Activated CD8-positive, alpha-beta T cell treated with anti-CD3 and anti-CD28 coated beads for 36 hours (primary cell): ENCODE measurements around the gene SOX18. TPM values are rescaled to one million over a fixed set of nuclear protein-coding genes. Genes with fewer than 3 reads are reported as not detected.

Source experiments
- ATAC-seq: fragments of 200-7000 bp; cut with Tn5 transposase; one replicate; pipeline ENCODE4 v1.10.0; 2021; ENCODE audit warnings: mild to moderate bottlenecking, moderate library complexity
- CTCF ChIA-PET: fragments of 350-600 bp; sonication (Branson Sonifier 250); formaldehyde crosslinking; loops from one replicate; lab custom pipeline; 2021; ENCODE audit warnings: antibody characterized with exemption; lab: Charles Lee
- POLR2A ChIA-PET: fragments of 350-600 bp; sonication (Branson Sonifier 250); formaldehyde crosslinking; loops from one replicate; lab custom pipeline; 2021; ENCODE audit warnings: antibody characterized with exemption; lab: Charles Lee
- DNase-seq: peaks from one replicate; pipeline ENCODE4 v3.0.0-alpha.2; 2020
- H3K27ac Mint-ChIP-seq: one replicate; pipeline ENCODE4 v1.8.0; 2021; ENCODE audit warnings: mild to moderate bottlenecking, mixed read lengths
- H3K27me3 Mint-ChIP-seq: one replicate; pipeline ENCODE4 v1.8.0; 2021; ENCODE audit warnings: mixed read lengths
- H3K36me3 Mint-ChIP-seq: one replicate; pipeline ENCODE4 v1.8.0; 2021; ENCODE audit warnings: low read depth, mixed read lengths
- H3K4me1 Mint-ChIP-seq: one replicate; pipeline ENCODE4 v1.8.0; 2021; ENCODE audit warnings: low read depth, mixed read lengths
- H3K4me3 Mint-ChIP-seq: one replicate; pipeline ENCODE4 v1.8.0; 2021; ENCODE audit warnings: mild to moderate bottlenecking, moderate library complexity, mixed read lengths
- H3K9me3 Mint-ChIP-seq: one replicate; pipeline ENCODE4 v1.8.0; 2021; ENCODE audit warnings: mixed read lengths
- CTCF ChIP-seq: fragments of 200-600 bp; IDR thresholded peaks from one replicate; pipeline ENCODE4 v1.8.0; 2022; ENCODE audit warnings: antibody characterized with exemption, mild to moderate bottlenecking
- intact Hi-C: fragments of 100-400 bp; cut with micrococcal nuclease; formaldehyde crosslinking; loops from one replicate; pipeline ENCODE4 v1.10.0; 2022
- total RNA-seq, 2 experiments: library from RNA; stranded (reverse); gene quantifications; one replicate each; pipeline ENCODE4 v1.2.3, GENCODE V29; 2021

The SOX18 gene
- total RNA-seq, 2 experiments from 2014 or later: not detected

- TF ChIP-seq CTCF: no peak
- DNase-seq (peak; percentile 13), ATAC-seq (peak; percentile 13)
- H3K36me3 Mint-ChIP-seq: peaks cover 74% of the 10 kb centered on the region
- CTCF ChIA-PET: interaction anchor here (1.3 to 1.7 kb wide), 2 partner anchors 28 to 30 kb away, joined by 4 read pairs; no protein-coding TSS in a partner anchor
- H3K9me3 Mint-ChIP-seq: peaks cover 16% of the 10 kb centered on the region
- peaks cover 27% of the 10 kb centered on the region for H3K4me1 Mint-ChIP-seq
- POLR2A ChIA-PET: no interaction called here
- intact Hi-C loops: no loop called here
- no peak overlapping the region for H3K4me3 Mint-ChIP-seq
- H3K27ac Mint-ChIP-seq: peak overlapping the region; percentile 85
- H3K27me3 Mint-ChIP-seq: no peaks in the 10 kb centered on the region
These were observed 38.7 kb downstream of the SOX18 start for GRCh38 chr20:64010711-64011237.

- Mint-ChIP-seq H3K27ac (peak overlapping the region; percentile 6), H3K36me3 (peaks cover 71% of the 10 kb centered on the region), H3K27me3 (no peaks in the 10 kb centered on the region), H3K9me3 (peaks cover 14% of the 10 kb centered on the region), H3K4me1 (peaks cover 26% of the 10 kb centered on the region), H3K4me3 (no peak overlapping the region)
- DNase-seq (no peak), ATAC-seq (no peak)
- intact Hi-C loops: no loop called here
- CTCF ChIA-PET: interaction anchor here (1.7 kb wide), 1 partner anchor 30 kb away, joined by 4 read pairs; no protein-coding TSS in a partner anchor
- no peak for TF ChIP-seq CTCF
- POLR2A ChIA-PET: no interaction called here
These were observed 39.5 kb downstream of the SOX18 start for GRCh38 chr20:64009811-64010387.

GRCh38 chr20:64006902-64007301, 42.5 kb downstream of the SOX18 start:
- CTCF ChIA-PET: interaction anchor here (1.3 kb wide), 1 partner anchor 24 kb away, joined by 3 read pairs; no protein-coding TSS in a partner anchor
- no peak for DNase-seq
- intact Hi-C loops: no loop called here
- peaks cover 14% of the 10 kb centered on the region for H3K4me1 Mint-ChIP-seq
- peaks cover 11% of the 10 kb centered on the region for H3K9me3 Mint-ChIP-seq
- ATAC-seq: no peak
- H3K4me3 Mint-ChIP-seq: no peak overlapping the region
- no peak for TF ChIP-seq CTCF
- peaks cover 66% of the 10 kb centered on the region for H3K36me3 Mint-ChIP-seq
- POLR2A ChIA-PET: interaction anchor here (0.6 kb wide), 1 partner anchor 33 kb away, joined by 4 read pairs; no protein-coding TSS in a partner anchor
- no peak overlapping the region for H3K27ac Mint-ChIP-seq
- H3K27me3 Mint-ChIP-seq: no peaks in the 10 kb centered on the region

- Mint-ChIP-seq H3K36me3 (peaks cover 68% of the 10 kb centered on the region), H3K27ac (no peak overlapping the region), H3K27me3 (no peaks in the 10 kb centered on the region), H3K4me1 (peaks cover 13% of the 10 kb centered on the region), H3K4me3 (no peak overlapping the region), H3K9me3 (peaks cover 11% of the 10 kb centered on the region)
- CTCF ChIA-PET: interaction anchor here (1.3 kb wide), 1 partner anchor 23 kb away, joined by 3 read pairs; no protein-coding TSS in a partner anchor
- DNase-seq: no peak
- POLR2A ChIA-PET: no interaction called here
- intact Hi-C loops: no loop called here
- ATAC-seq: no peak
- no peak for TF ChIP-seq CTCF
These were observed 42.9 kb downstream of the SOX18 start for GRCh38 chr20:64006490-64006889.

GRCh38 chr20:64005394-64005793, 44.0 kb downstream of the SOX18 start:
- no peak for DNase-seq
- H3K36me3 Mint-ChIP-seq: peaks cover 63% of the 10 kb centered on the region
- H3K27ac Mint-ChIP-seq: no peak overlapping the region
- peaks cover 4% of the 10 kb centered on the region for H3K4me1 Mint-ChIP-seq
- CTCF ChIA-PET: no interaction called here
- intact Hi-C loops: no loop called here
- POLR2A ChIA-PET: no interaction called here
- ATAC-seq: no peak
- H3K9me3 Mint-ChIP-seq: peaks cover 9% of the 10 kb centered on the region
- no peak for TF ChIP-seq CTCF
- H3K27me3 Mint-ChIP-seq: no peaks in the 10 kb centered on the region
- no peak overlapping the region for H3K4me3 Mint-ChIP-seq
